H1 (cell line): ENCODE results near the gene VWF. TPM values are rescaled to one million over a fixed set of nuclear protein-coding genes. Genes with fewer than 3 reads are reported as not detected.

Source experiments
- CREB1 ChIP-seq: IDR thresholded peaks from 2 replicates; pipeline ENCODE4 v1.6.1; 2012; ENCODE audit warnings: inconsistent platforms
- EZH2 ChIP-seq: fragments of 200-600 bp; sonication (generic); IDR thresholded peaks from 2 replicates; pipeline ENCODE4 v1.7.1; 2012; ENCODE audit warnings: low read depth, mild to moderate bottlenecking, moderate library complexity, low read length, inconsistent platforms; ENCODE audit not compliant: severe bottlenecking
- HDAC2 ChIP-seq, 2 experiments: fragments of 300-600 bp in 1 of 2; sonication (generic) in 1 of 2; IDR thresholded peaks; 2 replicates each; pipeline ENCODE4 v1.6.1; 2011 to 2012; ENCODE audit warnings: low read depth in 2 of 2, low read length in 2 of 2, mild to moderate bottlenecking in 2 of 2, moderate library complexity in 2 of 2, borderline replicate concordance in 1 of 2, inconsistent platforms in 1 of 2
- JUN ChIP-seq: IDR thresholded peaks from 2 replicates; pipeline ENCODE4 v1.6.1; 2011; ENCODE audit warnings: low read depth, mild to moderate bottlenecking, improper control_type of control experiment, low read length
- MAFK ChIP-seq: IDR thresholded peaks from 2 replicates; pipeline ENCODE4 v1.6.1; 2012; ENCODE audit warnings: low read depth, mild to moderate bottlenecking, improper control_type of control experiment, low read length
- SIRT6 ChIP-seq: IDR thresholded peaks from one replicate; pipeline ENCODE4 v1.7.1; 2012; ENCODE audit warnings: low read length, inconsistent platforms
- SP4 ChIP-seq: IDR thresholded peaks from 2 replicates; pipeline ENCODE4 v1.6.1; 2012; ENCODE audit warnings: low read length, inconsistent platforms
- TAF1 ChIP-seq: IDR thresholded peaks from 2 replicates; pipeline ENCODE4 v1.6.1; 2011; ENCODE audit warnings: mild to moderate bottlenecking, low read depth, low read length
- polyA plus RNA-seq, 7 experiments: library from polyadenylated mRNA; depleted of rRNA in 3 of 7; stranded (reverse) in 5 of 7; unstranded in 2 of 7; fragments of >200 nt in 5 of 7; fragments of 200-250 nt in 2 of 7; gene quantifications; 1 replicate in 5 of 7; 2 replicates in 1 of 7; 4 replicates in 1 of 7; pipeline versions ENCODE4 v1.2.1 to v1.2.3, GENCODE V29; 2011 to 2013; ENCODE audit warnings: missing spikeins in 2 of 7, mixed read lengths in 2 of 7
- total RNA-seq: library from RNA; stranded (reverse); fragmentation: NEBNext Ultra II Directional; extraction: Animal tissue kit (Norgen Biotek cat#: 25700); gene quantifications from 2 replicates; pipeline ENCODE4 v1.2.1, GENCODE V29; 2021

Gene VWF
- total and polyA plus RNA-seq, 2 of the 8 experiments (the other 6 are each of a cell fraction or from before 2014, with no cell fraction given), result 0.39 to 0.60 TPM

GRCh38 chr12:6163416-6164060 lies 39.1 kb upstream of the VWF start (continued):
- TF ChIP-seq SP4, result no peak
- no peak for TF ChIP-seq JUN
- TF ChIP-seq SIRT6, result no peak
- TF ChIP-seq MAFK, result no peak
- TF ChIP-seq CREB1, result no peak
- TF ChIP-seq EZH2, result no peak
- no peak for TF ChIP-seq TAF1
- no peak for TF ChIP-seq HDAC2 (IDR thresholded peaks at IDR 0.05; ENCODE audit: borderline replicate concordance in 1 of 2, low read depth in 2 of 2, low read length in 2 of 2)
